HEK293 (cell line): ENCODE measurements around the gene LTBP1.

Experiments used
- BCL11A ChIP-seq: fragments of 450-650 bp; formaldehyde crosslinking; IDR thresholded peaks from 2 replicates; pipeline ENCODE4 v1.5.1; 2016; ENCODE audit warnings: low read depth, missing biosample characterization, missing genetic modification characterization
- HOXC10 ChIP-seq: sonication (generic); formaldehyde crosslinking; IDR thresholded peaks from 2 replicates; pipeline ENCODE4 v1.8.1; 2023; ENCODE audit warnings: mild to moderate bottlenecking, missing genetic modification reagents
- SCRT2 ChIP-seq: fragments of 450-650 bp; formaldehyde crosslinking; IDR thresholded peaks from 2 replicates; pipeline ENCODE4 v1.5.1; 2016; ENCODE audit warnings: missing biosample characterization, missing genetic modification characterization
- YY1 ChIP-seq: fragments of 450-650 bp; formaldehyde crosslinking; IDR thresholded peaks from 2 replicates; pipeline ENCODE4 v1.5.1; 2018; ENCODE audit warnings: missing biosample characterization, missing genetic modification characterization
- ZNF121 ChIP-seq: fragments of 450-650 bp; formaldehyde crosslinking; IDR thresholded peaks from 2 replicates; pipeline ENCODE4 v1.5.1; 2016; ENCODE audit warnings: missing biosample characterization, missing genetic modification characterization
- ZNF24 ChIP-seq: fragments of 450-650 bp; formaldehyde crosslinking; IDR thresholded peaks from 2 replicates; pipeline ENCODE4 v1.5.1; 2016; ENCODE audit warnings: missing biosample characterization, missing genetic modification characterization
- ZNF394 ChIP-seq: fragments of 450-650 bp; formaldehyde crosslinking; IDR thresholded peaks from 2 replicates; pipeline ENCODE4 v1.5.1; 2016; ENCODE audit warnings: missing biosample characterization, missing genetic modification characterization, mild to moderate bottlenecking, moderate library complexity, borderline replicate concordance
- ZNF433 ChIP-seq: fragments of 450-650 bp; formaldehyde crosslinking; IDR thresholded peaks from 2 replicates; pipeline ENCODE4 v1.5.1; 2016; ENCODE audit warnings: missing biosample characterization, missing genetic modification characterization, low read depth
- ZNF621 ChIP-seq: fragments of 450-650 bp; formaldehyde crosslinking; IDR thresholded peaks from 2 replicates; pipeline ENCODE4 v1.5.1; 2017; ENCODE audit warnings: missing biosample characterization, missing genetic modification characterization
- ZNF747 ChIP-seq: fragments of 450-650 bp; formaldehyde crosslinking; IDR thresholded peaks from 2 replicates; pipeline ENCODE4 v1.5.1; 2016; ENCODE audit warnings: missing biosample characterization, missing genetic modification characterization
- TF ChIP-seq, protein P1 (sequence below): fragments of 450-650 bp; formaldehyde crosslinking; IDR thresholded peaks from 2 replicates; pipeline ENCODE4 v1.5.1; 2016; ENCODE audit warnings: missing biosample characterization, missing genetic modification characterization
- TF ChIP-seq, protein P2 (sequence below): fragments of 450-650 bp; formaldehyde crosslinking; conservative IDR thresholded peaks from 2 replicates; pipeline ENCODE4 v1.5.1; 2016; ENCODE audit warnings: low read depth, missing biosample characterization, missing genetic modification characterization

DNA sequence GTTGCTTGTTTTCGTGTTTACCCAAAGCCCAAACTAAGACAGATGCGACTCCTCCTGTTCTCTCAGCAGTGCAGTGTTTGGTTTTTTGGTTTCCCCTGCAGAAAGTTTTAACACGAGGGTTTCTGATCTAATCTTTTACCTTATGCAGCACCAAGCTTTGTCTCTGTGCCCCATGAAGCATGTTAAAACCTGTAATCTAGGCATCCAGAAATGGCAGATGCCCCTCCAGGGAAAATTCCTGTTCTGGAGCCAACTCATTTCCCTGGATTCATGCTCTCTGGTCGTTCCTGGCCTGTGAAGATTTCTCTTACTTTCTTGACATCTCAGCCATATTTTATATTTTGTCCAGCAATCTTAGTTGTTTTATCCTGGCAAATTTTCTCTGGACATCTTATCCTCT is 91.5 kb downstream of the LTBP1 start:
- TF ChIP-seq ZNF121 (tag by site-specific recombination) = no peak
- TF ChIP-seq YY1 = no peak
- TF ChIP-seq, protein P1, sequence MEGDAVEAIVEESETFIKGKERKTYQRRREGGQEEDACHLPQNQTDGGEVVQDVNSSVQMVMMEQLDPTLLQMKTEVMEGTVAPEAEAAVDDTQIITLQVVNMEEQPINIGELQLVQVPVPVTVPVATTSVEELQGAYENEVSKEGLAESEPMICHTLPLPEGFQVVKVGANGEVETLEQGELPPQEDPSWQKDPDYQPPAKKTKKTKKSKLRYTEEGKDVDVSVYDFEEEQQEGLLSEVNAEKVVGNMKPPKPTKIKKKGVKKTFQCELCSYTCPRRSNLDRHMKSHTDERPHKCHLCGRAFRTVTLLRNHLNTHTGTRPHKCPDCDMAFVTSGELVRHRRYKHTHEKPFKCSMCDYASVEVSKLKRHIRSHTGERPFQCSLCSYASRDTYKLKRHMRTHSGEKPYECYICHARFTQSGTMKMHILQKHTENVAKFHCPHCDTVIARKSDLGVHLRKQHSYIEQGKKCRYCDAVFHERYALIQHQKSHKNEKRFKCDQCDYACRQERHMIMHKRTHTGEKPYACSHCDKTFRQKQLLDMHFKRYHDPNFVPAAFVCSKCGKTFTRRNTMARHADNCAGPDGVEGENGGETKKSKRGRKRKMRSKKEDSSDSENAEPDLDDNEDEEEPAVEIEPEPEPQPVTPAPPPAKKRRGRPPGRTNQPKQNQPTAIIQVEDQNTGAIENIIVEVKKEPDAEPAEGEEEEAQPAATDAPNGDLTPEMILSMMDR = no peak
- no peak for TF ChIP-seq ZNF747 (tag by site-specific recombination)
- no peak for TF ChIP-seq ZNF24 (tag by site-specific recombination)
- TF ChIP-seq HOXC10 (CRISPR knock-in tag) = no peak
- TF ChIP-seq, protein P2, sequence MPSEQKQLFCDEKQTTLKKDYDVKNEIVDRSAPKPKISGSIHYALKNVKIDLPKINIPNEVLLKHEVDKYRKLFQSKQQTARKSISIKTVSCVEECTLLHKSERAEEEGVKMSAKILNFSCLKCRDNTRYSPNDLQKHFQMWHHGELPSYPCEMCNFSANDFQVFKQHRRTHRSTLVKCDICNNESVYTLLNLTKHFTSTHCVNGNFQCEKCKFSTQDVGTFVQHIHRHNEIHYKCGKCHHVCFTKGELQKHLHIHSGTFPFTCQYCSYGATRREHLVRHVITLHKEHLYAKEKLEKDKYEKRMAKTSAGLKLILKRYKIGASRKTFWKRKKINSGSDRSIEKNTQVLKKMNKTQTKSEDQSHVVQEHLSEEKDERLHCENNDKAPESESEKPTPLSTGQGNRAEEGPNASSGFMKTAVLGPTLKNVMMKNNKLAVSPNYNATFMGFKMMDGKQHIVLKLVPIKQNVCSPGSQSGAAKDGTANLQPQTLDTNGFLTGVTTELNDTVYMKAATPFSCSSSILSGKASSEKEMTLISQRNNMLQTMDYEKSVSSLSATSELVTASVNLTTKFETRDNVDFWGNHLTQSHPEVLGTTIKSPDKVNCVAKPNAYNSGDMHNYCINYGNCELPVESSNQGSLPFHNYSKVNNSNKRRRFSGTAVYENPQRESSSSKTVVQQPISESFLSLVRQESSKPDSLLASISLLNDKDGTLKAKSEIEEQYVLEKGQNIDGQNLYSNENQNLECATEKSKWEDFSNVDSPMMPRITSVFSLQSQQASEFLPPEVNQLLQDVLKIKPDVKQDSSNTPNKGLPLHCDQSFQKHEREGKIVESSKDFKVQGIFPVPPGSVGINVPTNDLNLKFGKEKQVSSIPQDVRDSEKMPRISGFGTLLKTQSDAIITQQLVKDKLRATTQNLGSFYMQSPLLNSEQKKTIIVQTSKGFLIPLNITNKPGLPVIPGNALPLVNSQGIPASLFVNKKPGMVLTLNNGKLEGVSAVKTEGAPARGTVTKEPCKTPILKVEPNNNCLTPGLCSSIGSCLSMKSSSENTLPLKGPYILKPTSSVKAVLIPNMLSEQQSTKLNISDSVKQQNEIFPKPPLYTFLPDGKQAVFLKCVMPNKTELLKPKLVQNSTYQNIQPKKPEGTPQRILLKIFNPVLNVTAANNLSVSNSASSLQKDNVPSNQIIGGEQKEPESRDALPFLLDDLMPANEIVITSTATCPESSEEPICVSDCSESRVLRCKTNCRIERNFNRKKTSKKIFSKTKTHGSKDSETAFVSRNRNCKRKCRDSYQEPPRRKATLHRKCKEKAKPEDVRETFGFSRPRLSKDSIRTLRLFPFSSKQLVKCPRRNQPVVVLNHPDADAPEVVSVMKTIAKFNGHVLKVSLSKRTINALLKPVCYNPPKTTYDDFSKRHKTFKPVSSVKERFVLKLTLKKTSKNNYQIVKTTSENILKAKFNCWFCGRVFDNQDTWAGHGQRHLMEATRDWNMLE (tag by site-specific recombination) = no peak
- no peak for TF ChIP-seq ZNF394 (tag by site-specific recombination)
- TF ChIP-seq ZNF621 = no peak
- TF ChIP-seq BCL11A (tag by site-specific recombination) = no peak
- no peak for TF ChIP-seq ZNF433 (tag by site-specific recombination)
- TF ChIP-seq SCRT2 (tag by site-specific recombination) = no peak
